GM18526 (cell line): ENCODE results near the gene ARHGEF39.

Experiments
- POLR2A ChIP-seq: IDR thresholded peaks from 3 replicates; pipeline ENCODE4 v1.6.1; 2011; ENCODE audit not compliant: insufficient read length; ENCODE audit errors: extremely low read depth

The ARHGEF39 gene

GRCh38 chr9:35628389-35628991 is 36.5 kb downstream of the ARHGEF39 start:
- no peak for TF ChIP-seq POLR2A

- TF ChIP-seq POLR2A: no peak
These were observed 37.4 kb downstream of the ARHGEF39 start for GRCh38 chr9:35627575-35627974.

- TF ChIP-seq POLR2A: no peak
These were observed 45.2 kb downstream of the ARHGEF39 start for GRCh38 chr9:35619800-35620158.

GRCh38 chr9:35618854-35619799 is 45.9 kb downstream of the ARHGEF39 start:
- TF ChIP-seq POLR2A: peak; percentile 39

- peak; percentile 44 for TF ChIP-seq POLR2A
These were observed 46.7 kb downstream of the ARHGEF39 start, which contains the start of gene CD72 for GRCh38 chr9:35618325-35618727. CD72 (minus strand) TSS chr9:35618413; CDS start chr9:35618303, 110 bp downstream.

GRCh38 chr9:35617548-35617947 is 47.4 kb downstream of the ARHGEF39 start:
- TF ChIP-seq POLR2A: no peak

- TF ChIP-seq POLR2A: peak; percentile 68
These were observed 48.1 kb downstream of the ARHGEF39 start for GRCh38 chr9:35616681-35617459.

GRCh38 chr9:35615981-35616680 is 48.9 kb downstream of the ARHGEF39 start:
- no peak for TF ChIP-seq POLR2A

GRCh38 chr9:35612843-35613242 is 52.2 kb downstream of the ARHGEF39 start:
- TF ChIP-seq POLR2A: no peak

GRCh38 chr9:35611230-35611797 is 53.7 kb downstream of the ARHGEF39 start:
- TF ChIP-seq POLR2A: no peak

- no peak for TF ChIP-seq POLR2A
These were observed 55.2 kb downstream of the ARHGEF39 start for GRCh38 chr9:35609820-35610163.
